ENCODE data around the gene IL37. TPM values are rescaled to one million over a fixed set of nuclear protein-coding genes. Genes with fewer than 3 reads are reported as not detected.

The IL37 gene
- total and polyA plus RNA-seq, 2 donors from 2014 or later: not detected

DNA sequence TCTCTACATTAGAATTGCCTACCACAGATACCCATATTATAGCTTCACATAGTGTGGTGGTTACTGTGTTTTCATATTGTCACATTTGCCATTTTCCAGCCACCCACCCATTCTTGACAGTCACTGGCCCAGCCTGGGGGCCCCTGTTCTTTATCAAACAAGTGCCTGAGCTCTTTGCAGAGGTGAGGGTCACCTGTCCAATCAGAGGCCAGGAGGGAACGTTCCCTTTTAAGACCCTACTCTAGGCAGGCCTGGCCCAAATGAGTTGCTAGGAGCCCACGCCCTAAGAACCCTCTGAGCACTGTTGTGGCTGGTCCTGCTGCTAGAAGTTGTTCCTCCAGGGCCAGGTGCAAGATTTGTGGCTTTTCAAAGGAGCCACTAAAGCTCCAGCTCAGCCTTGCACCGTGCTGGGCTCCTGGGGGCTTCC lies 5.2 kb downstream of the IL37 start:
- H3K4me3 ChIP-seq (ENCODE audit: low read length in 3 of 3): no peak overlapping the region
- intact Hi-C loops (cut with DNase I): no loop called here
- DNase-seq (no peak), FAIRE-seq (no peak)
- H3K27me3 ChIP-seq (ENCODE audit: control insufficient read depth, insufficient read depth, low read length): no peaks in the 10 kb centered on the region
- H3K4me1 ChIP-seq (ENCODE audit: control insufficient read depth in 2 of 3, insufficient read depth in 2 of 3, low read depth in 1 of 3, low read length in 3 of 3): no peaks in the 10 kb centered on the region
- TF ChIP-seq, protein P1, sequence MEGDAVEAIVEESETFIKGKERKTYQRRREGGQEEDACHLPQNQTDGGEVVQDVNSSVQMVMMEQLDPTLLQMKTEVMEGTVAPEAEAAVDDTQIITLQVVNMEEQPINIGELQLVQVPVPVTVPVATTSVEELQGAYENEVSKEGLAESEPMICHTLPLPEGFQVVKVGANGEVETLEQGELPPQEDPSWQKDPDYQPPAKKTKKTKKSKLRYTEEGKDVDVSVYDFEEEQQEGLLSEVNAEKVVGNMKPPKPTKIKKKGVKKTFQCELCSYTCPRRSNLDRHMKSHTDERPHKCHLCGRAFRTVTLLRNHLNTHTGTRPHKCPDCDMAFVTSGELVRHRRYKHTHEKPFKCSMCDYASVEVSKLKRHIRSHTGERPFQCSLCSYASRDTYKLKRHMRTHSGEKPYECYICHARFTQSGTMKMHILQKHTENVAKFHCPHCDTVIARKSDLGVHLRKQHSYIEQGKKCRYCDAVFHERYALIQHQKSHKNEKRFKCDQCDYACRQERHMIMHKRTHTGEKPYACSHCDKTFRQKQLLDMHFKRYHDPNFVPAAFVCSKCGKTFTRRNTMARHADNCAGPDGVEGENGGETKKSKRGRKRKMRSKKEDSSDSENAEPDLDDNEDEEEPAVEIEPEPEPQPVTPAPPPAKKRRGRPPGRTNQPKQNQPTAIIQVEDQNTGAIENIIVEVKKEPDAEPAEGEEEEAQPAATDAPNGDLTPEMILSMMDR (IDR thresholded peaks at IDR 0.05; ENCODE audit: borderline replicate concordance, extremely low read depth, insufficient read depth): no peak
- H3K27ac ChIP-seq (ENCODE audit: low read depth in 2 of 2, low read length in 2 of 2): no peak overlapping the region
- H3K36me3 ChIP-seq (ENCODE audit: control insufficient read depth in 2 of 3, insufficient read depth in 3 of 3, low read length in 3 of 3): no peaks in the 10 kb centered on the region
- H3K9ac ChIP-seq (ENCODE audit: low read length in 3 of 3): no peak overlapping the region
- no peaks in the 10 kb centered on the region for H3K9me3 ChIP-seq (ENCODE audit: control insufficient read depth in 2 of 3, insufficient read depth in 1 of 3, low read length in 3 of 3)

DNA sequence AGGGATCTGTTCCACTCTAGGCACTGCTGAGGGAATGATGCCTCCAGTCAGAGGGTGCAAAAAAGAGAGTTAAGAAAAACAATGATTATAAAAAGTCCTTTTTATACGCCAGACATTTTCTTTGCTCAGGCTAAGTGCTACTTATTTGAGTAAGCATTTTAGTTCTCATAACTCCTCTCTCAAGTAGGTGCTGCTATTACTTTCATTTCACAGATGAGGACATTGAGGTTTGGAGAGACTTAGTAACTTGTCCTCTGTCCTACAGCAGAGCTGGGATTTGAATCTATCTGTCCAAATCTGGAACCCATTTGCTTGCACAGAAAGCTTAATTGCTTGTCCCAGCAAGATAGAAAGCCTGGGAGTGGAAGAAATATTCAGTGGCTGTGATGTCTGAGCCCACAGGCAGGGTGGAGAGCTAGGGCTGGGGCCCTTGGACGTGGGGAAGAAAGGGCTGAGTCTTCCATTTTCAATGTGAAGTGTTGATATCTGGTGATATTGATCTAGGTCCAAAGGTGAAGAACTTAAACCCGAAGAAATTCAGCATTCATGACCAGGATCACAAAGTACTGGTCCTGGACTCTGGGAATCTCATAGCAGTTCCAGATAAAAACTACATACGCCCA lies 5.8 kb downstream of the IL37 start:
- intact Hi-C loops (cut with DNase I): no loop called here
- no peak for FAIRE-seq

DNA sequence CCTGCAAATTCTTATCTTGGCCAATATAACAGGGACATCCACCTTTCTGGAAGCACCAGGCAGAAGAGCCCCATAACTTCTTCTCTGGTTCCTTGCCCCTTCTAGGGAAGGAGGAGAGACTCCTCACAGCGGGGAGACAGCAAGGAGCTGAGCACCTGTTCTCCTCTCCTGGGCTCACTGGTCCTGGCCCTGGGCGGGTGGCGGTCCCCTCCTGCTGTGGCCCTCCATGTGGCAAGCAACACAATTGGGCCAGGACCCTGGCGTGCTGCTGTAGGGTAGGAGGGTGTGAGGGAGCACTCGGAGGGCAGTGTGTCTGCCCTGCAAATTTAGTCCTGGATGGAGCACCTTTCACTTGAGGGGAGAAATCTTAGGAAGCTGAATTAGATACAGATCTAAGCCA lies 6.9 kb downstream of the IL37 start:
- Histone ChIP-seq H3K36me3 (ENCODE audit: control insufficient read depth in 2 of 3, insufficient read depth in 3 of 3, low read length in 3 of 3) (no peaks in the 10 kb centered on the region), H3K4me1 (ENCODE audit: control insufficient read depth in 2 of 3, insufficient read depth in 2 of 3, low read depth in 1 of 3, low read length in 3 of 3) (no peaks in the 10 kb centered on the region), H3K9ac (ENCODE audit: low read length in 3 of 3) (no peak overlapping the region), H3K4me3 (ENCODE audit: low read length in 3 of 3) (no peak overlapping the region), H3K9me3 (ENCODE audit: control insufficient read depth in 2 of 3, insufficient read depth in 1 of 3, low read length in 3 of 3) (no peaks in the 10 kb centered on the region), H3K27ac (ENCODE audit: low read depth in 2 of 2, low read length in 2 of 2) (no peak overlapping the region), H3K27me3 (ENCODE audit: control insufficient read depth, insufficient read depth, low read length) (no peaks in the 10 kb centered on the region)
- TF ChIP-seq, protein P1 (IDR thresholded peaks at IDR 0.05; ENCODE audit: borderline replicate concordance, extremely low read depth, insufficient read depth): no peak
- FAIRE-seq: no peak
- intact Hi-C loops (cut with DNase I): no loop called here
- DNase-seq: no peak

More for the DNA sequence above, 5.8 kb downstream of the IL37 start:
- H3K4me1 ChIP-seq (ENCODE audit: control insufficient read depth in 2 of 3, insufficient read depth in 2 of 3, low read depth in 1 of 3, low read length in 3 of 3): no peaks in the 10 kb centered on the region
- H3K9me3 ChIP-seq (ENCODE audit: control insufficient read depth in 2 of 3, insufficient read depth in 1 of 3, low read length in 3 of 3): no peaks in the 10 kb centered on the region
- H3K9ac ChIP-seq (ENCODE audit: low read length in 3 of 3): no peak overlapping the region
- TF ChIP-seq, protein P1 (IDR thresholded peaks at IDR 0.05; ENCODE audit: borderline replicate concordance, extremely low read depth, insufficient read depth): no peak
- H3K4me3 ChIP-seq (ENCODE audit: low read length in 3 of 3): no peak overlapping the region
- no peak for DNase-seq
- no peaks in the 10 kb centered on the region for H3K36me3 ChIP-seq (ENCODE audit: control insufficient read depth in 2 of 3, insufficient read depth in 3 of 3, low read length in 3 of 3)
- no peaks in the 10 kb centered on the region for H3K27me3 ChIP-seq (ENCODE audit: control insufficient read depth, insufficient read depth, low read length)
- H3K27ac ChIP-seq (ENCODE audit: low read depth in 2 of 2, low read length in 2 of 2): no peak overlapping the region

DNA sequence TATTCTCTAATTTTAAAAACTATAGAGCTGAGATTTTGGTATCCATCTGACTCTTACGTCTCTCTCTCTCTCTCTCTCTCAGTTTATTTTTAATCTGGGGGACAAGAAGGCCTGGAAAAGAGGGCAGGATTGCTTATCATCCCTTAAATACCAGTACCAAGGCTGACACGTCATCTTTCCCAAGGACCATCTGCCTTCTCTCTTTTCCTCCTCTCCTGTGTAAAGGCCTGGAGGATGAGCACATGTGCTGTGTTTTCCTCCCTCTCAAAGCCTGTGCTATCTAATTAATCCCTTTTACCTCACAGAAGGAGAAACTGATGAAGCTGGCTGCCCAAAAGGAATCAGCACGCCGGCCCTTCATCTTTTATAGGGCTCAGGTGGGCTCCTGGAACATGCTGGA lies 7.3 kb downstream of the IL37 start:
- TF ChIP-seq, protein P1 (IDR thresholded peaks at IDR 0.05; ENCODE audit: borderline replicate concordance, extremely low read depth, insufficient read depth): no peak
- Histone ChIP-seq H3K4me3 (ENCODE audit: low read length in 3 of 3) (no peak overlapping the region), H3K9me3 (ENCODE audit: control insufficient read depth in 2 of 3, insufficient read depth in 1 of 3, low read length in 3 of 3) (no peaks in the 10 kb centered on the region), H3K36me3 (ENCODE audit: control insufficient read depth in 2 of 3, insufficient read depth in 3 of 3, low read length in 3 of 3) (no peaks in the 10 kb centered on the region), H3K27me3 (ENCODE audit: control insufficient read depth, insufficient read depth, low read length) (no peaks in the 10 kb centered on the region), H3K9ac (ENCODE audit: low read length in 3 of 3) (no peak overlapping the region), H3K27ac (ENCODE audit: low read depth in 2 of 2, low read length in 2 of 2) (no peak overlapping the region), H3K4me1 (ENCODE audit: control insufficient read depth in 2 of 3, insufficient read depth in 2 of 3, low read depth in 1 of 3, low read length in 3 of 3) (no peaks in the 10 kb centered on the region)
- no peak for FAIRE-seq
- intact Hi-C loops (cut with DNase I): no loop called here
- no peak for DNase-seq
